Testis (tissue), 3 donors: ENCODE measurements around the gene ABHD6. TPM values are rescaled to one million over a fixed set of nuclear protein-coding genes. Genes with fewer than 3 reads are reported as not detected.

Experiments used
- DNase-seq: peaks from one replicate; pipeline ENCODE4 v3.0.0-alpha.2; 2019
- H3K27ac ChIP-seq, 2 donors: fragments of 200-600 bp; sonication (generic); one replicate each; pipeline ENCODE4 v1.5.1; 2019
- H3K27me3 ChIP-seq: fragments of 200-600 bp; sonication (generic); one replicate; pipeline ENCODE4 v1.5.1; 2019
- H3K36me3 ChIP-seq: fragments of 200-600 bp; sonication (generic); one replicate; pipeline ENCODE4 v1.5.1; 2017; ENCODE audit warnings: low read depth; ENCODE audit errors: missing control alignments
- H3K4me1 ChIP-seq: fragments of 200-600 bp; sonication (generic); one replicate; pipeline ENCODE4 v1.5.1; 2019
- H3K4me3 ChIP-seq, 2 donors: fragments of 200-600 bp; sonication (generic); one replicate each; pipeline ENCODE4 v1.5.1; 2017 to 2019
- H3K9me3 ChIP-seq: fragments of 200-600 bp; sonication (generic); one replicate; pipeline ENCODE4 v1.5.1; 2017
- POLR2A ChIP-seq: fragments of 450-650 bp; IDR thresholded peaks from one replicate; pipeline ENCODE4 v1.6.1; 2017; ENCODE audit warnings: antibody characterized with exemption, mild to moderate bottlenecking, moderate library complexity
- WGBS, 2 donors: methylation state at CpG; one replicate each; pipeline ENCODE4 v1.1.5; 2018; 5-methylcytosine and 5-hydroxymethylcytosine counted together
- intact Hi-C: fragments of 100-400 bp; cut with DNase I; formaldehyde crosslinking; loops from one replicate; pipeline ENCODE4 v1.15.1; 2023; ENCODE audit warnings: low total_unique reads
- polyA plus RNA-seq: library from polyadenylated mRNA; stranded (reverse); fragments of 350-450 nt; fragmentation: Illumina TruSeq; extraction: RNeasy Lipid Tissue Mini Kit (QIAGEN cat#74804); gene quantifications from one replicate; pipeline ENCODE4 v1.2.3, GENCODE V29; 2014; ENCODE audit warnings: low read depth, low replicate concordance; ENCODE audit not compliant: insufficient read depth
- total RNA-seq, 2 donors: library from RNA; depleted of rRNA; stranded (reverse); fragments of >200 nt; gene quantifications; one replicate each; pipeline ENCODE4 v1.2.3, GENCODE V29; 2016
- TF ChIP-seq, protein P1 (sequence below), 3 experiments: fragments of 450-650 bp in 2 of 3; fragments of 200-600 bp in 1 of 3; sonication (generic) in 1 of 3; IDR thresholded peaks; one replicate each; pipeline ENCODE4 v1.5.1; 2016 to 2019; ENCODE audit warnings: antibody characterized with exemption in 3 of 3, mild to moderate bottlenecking in 2 of 3, moderate library complexity in 1 of 3

The ABHD6 gene
- total and polyA plus RNA-seq, 3 donors from 2014 or later = 11.7 to 17.8 (median 12.1) TPM

DNA sequence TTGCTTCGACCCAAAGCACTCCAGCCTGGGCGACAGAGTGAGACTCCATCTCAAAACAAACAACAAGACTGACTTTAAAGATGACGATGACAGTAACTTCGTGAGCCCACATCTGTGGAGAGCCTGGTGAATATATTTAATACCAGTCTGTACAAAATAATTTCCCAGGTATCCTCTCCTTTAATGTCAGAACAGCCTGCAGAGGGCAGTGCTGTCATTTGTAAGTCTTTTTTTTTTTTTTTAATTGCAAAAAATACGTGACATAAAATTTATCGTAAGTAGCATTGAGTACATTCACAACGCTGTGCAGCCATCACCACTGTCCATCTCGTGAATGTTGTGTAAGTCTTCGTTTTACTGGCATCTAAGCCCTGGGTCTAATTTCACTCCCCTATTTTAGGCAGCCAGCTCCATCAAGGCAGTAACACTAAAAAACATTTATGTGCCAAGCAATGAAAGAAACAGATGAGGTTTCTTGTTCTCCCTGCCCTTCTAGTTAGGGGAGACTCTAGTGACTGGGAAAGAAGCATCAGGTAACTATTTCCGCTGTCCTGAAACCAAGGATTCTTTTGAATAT is 70.1 kb downstream of the ABHD6 start:
- no peak for TF ChIP-seq POLR2A
- TF ChIP-seq, protein P1, sequence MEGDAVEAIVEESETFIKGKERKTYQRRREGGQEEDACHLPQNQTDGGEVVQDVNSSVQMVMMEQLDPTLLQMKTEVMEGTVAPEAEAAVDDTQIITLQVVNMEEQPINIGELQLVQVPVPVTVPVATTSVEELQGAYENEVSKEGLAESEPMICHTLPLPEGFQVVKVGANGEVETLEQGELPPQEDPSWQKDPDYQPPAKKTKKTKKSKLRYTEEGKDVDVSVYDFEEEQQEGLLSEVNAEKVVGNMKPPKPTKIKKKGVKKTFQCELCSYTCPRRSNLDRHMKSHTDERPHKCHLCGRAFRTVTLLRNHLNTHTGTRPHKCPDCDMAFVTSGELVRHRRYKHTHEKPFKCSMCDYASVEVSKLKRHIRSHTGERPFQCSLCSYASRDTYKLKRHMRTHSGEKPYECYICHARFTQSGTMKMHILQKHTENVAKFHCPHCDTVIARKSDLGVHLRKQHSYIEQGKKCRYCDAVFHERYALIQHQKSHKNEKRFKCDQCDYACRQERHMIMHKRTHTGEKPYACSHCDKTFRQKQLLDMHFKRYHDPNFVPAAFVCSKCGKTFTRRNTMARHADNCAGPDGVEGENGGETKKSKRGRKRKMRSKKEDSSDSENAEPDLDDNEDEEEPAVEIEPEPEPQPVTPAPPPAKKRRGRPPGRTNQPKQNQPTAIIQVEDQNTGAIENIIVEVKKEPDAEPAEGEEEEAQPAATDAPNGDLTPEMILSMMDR (IDR thresholded peaks at IDR 0.05) = peak; percentile 38 to 43 (median 39)
- H3K27me3 ChIP-seq = no peaks in the 10 kb centered on the region
- 9 to 16% methylated on average over 10 of the region's 10 CpGs for WGBS, 2 donors
- DNase-seq = peak; percentile 54
- peak overlapping the region; percentile 68 to 80 for H3K4me3 ChIP-seq
- no peaks in the 10 kb centered on the region for H3K9me3 ChIP-seq
- H3K36me3 ChIP-seq = no peaks in the 10 kb centered on the region
- peaks cover 15% of the 10 kb centered on the region for H3K4me1 ChIP-seq
- intact Hi-C loops = no loop called here
- peak overlapping the region; percentile 97 to 98 for H3K27ac ChIP-seq

DNA sequence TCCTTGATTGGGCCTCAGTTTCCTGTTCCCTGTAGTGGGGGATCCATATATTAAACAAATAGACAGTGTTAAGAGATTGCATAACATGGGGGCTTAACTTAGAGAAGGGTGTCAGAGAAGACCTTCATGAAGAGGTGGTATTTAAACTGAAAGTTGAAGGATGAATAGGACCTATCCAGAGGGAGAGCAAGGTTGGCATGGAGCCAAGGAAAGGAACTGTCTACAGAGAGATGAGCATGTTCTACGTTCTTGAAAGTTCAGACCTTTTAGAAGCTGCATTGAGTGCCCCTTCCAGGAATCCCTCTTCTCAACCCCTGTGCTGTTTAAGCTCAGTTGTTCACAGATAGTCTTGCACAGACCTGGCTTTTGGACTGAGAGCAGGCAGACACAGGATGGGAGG is 71.1 kb downstream of the ABHD6 start:
- intact Hi-C loops = no loop called here
- DNase-seq = peak; percentile 58
- Histone ChIP-seq H3K36me3 (no peaks in the 10 kb centered on the region), H3K27me3 (no peaks in the 10 kb centered on the region), H3K4me1 (peaks cover 15% of the 10 kb centered on the region), H3K27ac (no peak overlapping the region), H3K4me3 (no peak overlapping the region), H3K9me3 (no peaks in the 10 kb centered on the region)
- 6 to 19% methylated on average over 1 of the region's 1 CpG for WGBS, 2 donors
- TF ChIP-seq, protein P1 (IDR thresholded peaks at IDR 0.05) = no peak
- TF ChIP-seq POLR2A = no peak

DNA sequence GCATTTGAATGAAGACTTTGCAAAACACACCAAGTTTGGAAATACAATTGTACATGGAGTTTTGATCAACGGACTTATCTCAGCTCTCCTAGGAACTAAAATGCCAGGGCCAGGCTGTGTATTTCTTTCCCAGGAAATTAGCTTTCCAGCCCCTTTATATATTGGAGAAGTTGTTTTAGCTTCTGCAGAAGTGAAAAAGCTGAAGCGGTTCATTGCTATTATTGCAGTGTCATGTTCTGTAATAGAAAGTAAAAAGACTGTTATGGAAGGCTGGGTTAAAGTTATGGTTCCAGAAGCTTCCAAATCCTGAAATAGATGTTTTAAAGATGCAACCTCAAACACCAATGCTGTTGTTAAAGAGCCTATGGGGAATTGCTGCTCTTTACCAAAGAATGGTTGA is 80.2 kb downstream of the ABHD6 start:
- Histone ChIP-seq H3K27me3 (no peaks in the 10 kb centered on the region), H3K9me3 (no peaks in the 10 kb centered on the region), H3K36me3 (no peaks in the 10 kb centered on the region), H3K4me3 (no peak overlapping the region), H3K27ac (no peak overlapping the region), H3K4me1 (no peaks in the 10 kb centered on the region)
- WGBS, 2 donors = 80 to 84% methylated on average over 2 of the region's 2 CpGs
- TF ChIP-seq, protein P1 (IDR thresholded peaks at IDR 0.05) = no peak
- TF ChIP-seq POLR2A = no peak
- intact Hi-C loops = no loop called here
- no peak for DNase-seq

DNA sequence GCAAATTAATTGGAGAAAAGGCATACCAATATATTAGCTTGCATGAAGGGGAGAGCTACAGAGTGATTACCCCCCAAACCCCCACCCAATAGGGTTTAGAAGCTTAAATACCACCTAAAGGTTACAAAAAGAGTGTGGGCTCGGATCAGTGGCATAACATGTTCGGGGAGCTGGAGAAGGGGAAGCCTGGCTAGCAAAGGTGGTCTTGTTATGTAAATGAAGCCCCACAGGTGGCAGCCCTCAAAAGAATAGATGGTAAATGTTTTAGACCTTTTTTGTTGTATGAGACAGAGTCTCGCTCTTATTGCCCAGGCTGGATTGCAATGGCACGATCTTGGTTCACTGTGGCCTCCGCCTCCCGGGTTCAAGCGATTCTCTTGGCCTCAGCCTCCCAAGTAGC is 84.2 kb downstream of the ABHD6 start:
- TF ChIP-seq POLR2A = no peak
- TF ChIP-seq, protein P1 (IDR thresholded peaks at IDR 0.05) = no peak
- DNase-seq = no peak
- Histone ChIP-seq H3K27me3 (no peaks in the 10 kb centered on the region), H3K27ac (no peak overlapping the region), H3K9me3 (no peaks in the 10 kb centered on the region), H3K4me1 (peaks cover 4% of the 10 kb centered on the region), H3K4me3 (no peak overlapping the region), H3K36me3 (no peaks in the 10 kb centered on the region)
- 94 to 95% methylated on average over 7 of the region's 7 CpGs for WGBS, 2 donors
- intact Hi-C loops = loop anchor here (10.0 kb wide), 1 partner anchor 93 kb away; no protein-coding TSS in a partner anchor

DNA sequence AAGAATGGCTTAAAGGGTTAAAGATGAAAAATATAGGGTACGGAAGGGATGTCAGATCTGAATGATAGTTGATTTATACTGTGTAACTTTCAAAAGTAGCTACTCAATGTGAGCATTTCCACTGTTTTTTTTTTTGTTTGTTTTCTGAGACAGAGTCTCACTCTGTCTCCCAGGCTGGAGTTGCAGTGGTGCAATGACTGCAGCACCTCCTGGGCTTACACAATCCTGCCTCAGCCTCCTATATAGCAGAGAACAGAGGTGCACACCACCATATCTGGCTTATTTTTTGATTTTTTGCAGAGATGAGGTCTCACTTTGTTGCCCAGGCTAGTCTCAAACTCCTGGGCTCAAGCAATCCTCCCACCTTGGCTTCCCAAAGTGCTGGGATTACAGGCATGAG is 85.2 kb downstream of the ABHD6 start:
- intact Hi-C loops = loop anchor here (10.0 kb wide), 1 partner anchor 92 kb away; no protein-coding TSS in a partner anchor
- Histone ChIP-seq H3K9me3 (no peaks in the 10 kb centered on the region), H3K27ac (no peak overlapping the region), H3K4me1 (peaks cover 4% of the 10 kb centered on the region), H3K36me3 (no peaks in the 10 kb centered on the region), H3K27me3 (no peaks in the 10 kb centered on the region), H3K4me3 (no peak overlapping the region)
- TF ChIP-seq POLR2A = no peak
- TF ChIP-seq, protein P1 (IDR thresholded peaks at IDR 0.05) = no peak
- WGBS, 2 donors = 48 to 74% methylated on average over 1 of the region's 1 CpG
- DNase-seq = no peak
